ENCODE measurements around the gene MLIP.

- TF ChIP-seq FOXK1 (CRISPR knock-in tag; IDR thresholded peaks at IDR 0.05) (no peak), HMGXB4 (CRISPR knock-in tag; IDR thresholded peaks at IDR 0.05) (no peak), RELA (CRISPR knock-in tag; IDR thresholded peaks at IDR 0.05; ENCODE audit: borderline replicate concordance) (no peak)
Observed at GRCh38 chr6:54284161-54284860, 173.1 kb downstream of the MLIP start.
